ENCODE data around the gene KRR1.
"Not testable (repeated sequence)": the region's sequence is repeated elsewhere in the genome, so short reads cannot be mapped to it uniquely, and the experiment has no call there.

KRR1 gene

DNA sequence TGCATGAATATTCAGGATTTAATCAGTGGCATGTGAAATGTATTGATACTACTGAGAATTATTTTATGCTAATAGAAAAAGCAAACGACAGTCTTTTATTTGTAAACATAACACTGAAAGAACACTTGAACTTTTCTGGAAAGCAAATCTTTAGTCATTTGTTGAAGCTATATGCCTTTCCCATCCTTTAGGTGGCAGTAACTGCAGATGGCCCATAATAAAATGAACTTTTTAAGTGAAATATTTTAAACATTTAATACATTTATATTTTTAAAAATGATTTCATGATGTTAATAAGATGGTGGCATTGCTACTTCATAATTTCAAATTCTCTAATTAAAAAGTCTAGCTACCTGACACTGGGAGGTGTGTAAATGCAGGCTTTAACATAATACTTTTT is 13.9 kb upstream of the KRR1 start:
- DNase-seq (ENCODE audit: low spot score) = no peak

DNA sequence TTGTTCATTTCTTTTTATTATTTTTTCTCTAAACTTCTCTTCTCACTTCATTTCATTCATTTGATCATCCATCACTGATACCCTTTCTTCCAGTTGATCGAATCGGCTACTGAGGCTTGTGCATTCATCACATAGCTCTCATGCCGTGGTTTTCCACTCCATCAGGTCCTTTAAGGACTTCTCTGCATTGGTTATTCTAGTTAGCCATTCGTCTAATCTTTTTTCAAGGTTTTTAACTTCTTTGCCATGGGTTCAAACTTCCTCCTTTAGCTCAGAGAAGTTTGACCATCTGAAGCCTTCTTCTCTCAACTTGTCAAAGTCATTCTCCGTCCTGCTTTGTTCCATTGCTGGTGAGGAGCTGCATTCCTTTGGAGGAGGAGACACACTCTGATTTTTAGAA is 10.7 kb upstream of the KRR1 start:
- not testable (repeated sequence) for DNase-seq (ENCODE audit: low spot score)

DNA sequence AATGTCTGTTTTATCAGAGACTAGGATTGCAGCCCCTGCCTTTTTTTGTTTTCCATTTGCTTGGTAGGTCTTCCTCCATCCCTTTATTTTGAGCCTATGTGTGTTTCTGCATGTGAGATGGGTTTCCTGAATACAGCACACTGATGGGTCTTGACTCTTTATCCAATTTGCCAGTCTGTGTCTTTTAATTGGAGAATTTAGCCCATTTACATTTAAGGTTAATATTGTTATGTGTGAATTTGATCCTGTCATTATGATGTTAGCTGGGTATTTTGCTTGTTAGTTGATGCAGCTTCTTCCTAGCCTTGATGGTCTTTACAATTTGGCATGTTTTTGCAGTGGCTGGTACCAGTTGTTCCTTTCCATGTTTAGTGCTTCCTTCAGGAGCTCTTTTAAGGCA is 9.8 kb upstream of the KRR1 start:
- not testable (repeated sequence) for DNase-seq (ENCODE audit: low spot score)

DNA sequence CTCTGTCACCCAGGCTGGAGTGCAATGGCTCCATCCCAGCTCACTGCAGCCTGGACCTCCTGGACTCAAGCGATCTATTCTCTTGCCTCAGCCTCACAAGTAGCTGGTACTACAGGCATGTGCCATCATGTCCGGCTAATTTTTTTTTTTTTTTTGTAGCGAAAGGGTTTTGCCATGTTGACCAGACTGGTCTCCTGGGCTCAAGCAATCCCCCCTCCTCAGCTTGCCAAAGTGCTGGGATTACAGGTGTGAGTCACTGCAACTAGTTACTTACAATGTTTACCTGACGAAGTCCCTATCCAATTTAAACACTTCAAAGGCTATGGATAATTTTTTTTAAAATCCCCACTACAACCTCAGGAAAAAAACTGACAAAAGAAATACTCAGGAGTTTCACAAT is 1.8 kb downstream of the KRR1 start:
- no peak for DNase-seq (ENCODE audit: low spot score)

DNA sequence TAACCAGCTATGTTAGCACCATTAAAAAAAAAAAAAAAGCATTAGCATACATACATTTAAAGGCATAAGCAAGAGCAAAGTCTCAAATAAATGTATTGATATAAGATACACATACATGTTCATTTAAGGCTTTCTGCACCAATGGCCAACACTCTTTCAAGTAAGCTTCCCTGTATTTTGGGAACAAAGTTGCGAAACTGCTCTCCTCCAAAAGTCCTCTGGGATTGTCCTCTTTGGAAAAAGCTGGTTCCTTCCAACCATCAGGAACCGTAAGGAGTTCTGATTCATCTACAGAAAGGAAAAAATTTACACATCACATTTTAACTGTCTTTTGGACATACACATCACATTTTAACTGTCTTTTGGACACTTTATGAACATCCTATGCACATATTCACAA is 3.2 kb downstream of the KRR1 start:
- DNase-seq (ENCODE audit: low spot score) = no peak

DNA sequence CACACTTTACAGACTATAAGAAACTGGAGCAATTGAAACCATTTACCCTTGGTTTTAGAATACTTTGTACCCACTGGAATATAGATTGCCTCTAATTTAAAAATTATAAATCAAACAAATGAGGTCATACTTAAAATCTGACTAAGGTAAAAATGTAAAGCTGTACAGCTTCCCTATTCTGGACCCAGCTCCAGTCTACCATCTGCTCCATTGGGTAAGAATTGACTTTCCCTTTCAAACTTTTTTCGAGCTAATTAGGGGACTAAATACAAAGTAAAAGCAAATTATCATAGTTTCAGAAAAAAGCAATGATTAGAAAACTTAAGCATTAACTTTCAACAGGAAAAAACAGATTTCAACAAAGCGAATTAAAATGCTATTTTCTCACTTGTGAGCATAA is 4.3 kb downstream of the KRR1 start:
- no peak for DNase-seq (ENCODE audit: low spot score)

DNA sequence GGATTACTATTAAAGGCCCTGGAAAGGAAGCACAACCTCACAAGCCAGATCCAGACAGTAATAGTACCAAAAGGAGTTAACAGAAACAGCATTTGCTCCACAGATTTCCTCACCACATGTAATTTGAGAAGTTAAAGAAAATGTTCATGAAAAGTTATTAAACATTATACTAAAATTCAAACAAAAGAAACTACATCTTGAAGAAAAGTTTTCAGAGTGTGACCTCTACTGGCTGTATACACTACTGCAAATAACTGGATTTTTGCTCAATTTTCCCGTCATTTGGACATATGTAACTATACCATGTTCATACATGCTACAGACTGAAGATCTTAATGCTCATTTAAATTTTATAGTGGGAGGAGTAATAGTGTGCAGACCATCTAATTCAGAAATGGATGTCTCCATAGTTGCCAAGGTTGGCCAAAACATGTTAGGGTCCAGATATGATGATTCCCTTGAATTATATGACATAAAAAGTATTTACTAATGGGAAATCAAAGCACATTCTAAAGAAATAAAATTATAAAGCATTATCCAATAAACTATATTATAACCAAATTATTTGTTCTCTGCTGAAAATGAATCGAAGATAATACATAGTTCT is 5.6 kb downstream of the KRR1 start:
- DNase-seq (ENCODE audit: low spot score) = no peak

DNA sequence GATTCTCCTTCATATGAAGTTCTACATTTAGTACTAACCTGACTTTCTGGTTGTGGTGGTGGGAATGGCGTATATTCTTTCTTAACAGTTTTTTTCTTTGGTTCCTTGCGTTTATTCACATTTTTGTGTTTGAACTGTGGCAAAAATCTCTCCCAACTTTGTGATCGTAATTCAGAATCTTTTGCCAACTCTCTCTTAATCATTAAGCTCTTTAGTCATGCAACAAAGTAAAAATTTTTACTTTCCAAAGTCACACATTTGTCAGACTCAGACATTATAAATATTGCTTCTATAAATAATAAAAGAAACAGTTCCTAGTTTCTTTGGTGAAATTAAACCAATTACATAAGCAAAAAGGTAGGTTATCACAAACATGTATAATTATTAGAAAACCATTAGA is 7.5 kb downstream of the KRR1 start:
- DNase-seq (ENCODE audit: low spot score) = no peak

DNA sequence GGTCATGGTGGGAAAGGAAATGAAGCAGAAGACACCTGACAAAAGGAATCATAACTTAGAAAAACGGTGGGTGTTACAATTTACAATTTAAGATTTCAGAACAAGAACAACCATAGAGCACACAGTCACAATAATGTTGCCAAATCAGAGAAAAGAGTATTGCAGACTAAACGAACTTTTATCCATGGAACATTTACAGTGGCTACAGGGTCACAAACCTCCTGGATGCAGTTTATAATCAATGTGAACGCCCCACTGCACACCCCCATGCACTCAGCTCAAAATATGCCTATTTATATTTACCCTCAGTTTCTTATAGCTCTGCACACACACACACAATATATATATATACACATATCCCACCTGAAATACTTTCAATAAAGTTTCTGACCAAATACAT is 8.0 kb downstream of the KRR1 start:
- no peak for DNase-seq (ENCODE audit: low spot score)

DNA sequence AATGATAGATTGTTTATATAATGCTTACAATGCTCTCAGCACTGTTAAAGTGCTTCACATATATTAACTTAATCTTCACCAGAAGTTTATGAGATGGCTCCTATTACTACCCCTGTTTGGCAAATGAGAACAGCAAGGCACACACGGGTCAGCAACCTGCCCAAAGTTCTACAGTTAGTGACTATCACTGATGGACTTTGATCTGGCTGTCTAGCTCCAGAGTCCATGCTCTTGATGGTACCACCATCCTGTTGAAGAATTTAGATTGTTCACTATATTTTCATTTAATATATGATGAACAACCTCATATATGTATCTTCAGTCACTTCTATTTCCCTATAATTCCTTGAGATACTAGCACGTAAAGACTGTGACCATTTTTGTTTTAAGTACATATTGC is 20.2 kb downstream of the KRR1 start:
- DNase-seq (ENCODE audit: low spot score) = no peak

DNA sequence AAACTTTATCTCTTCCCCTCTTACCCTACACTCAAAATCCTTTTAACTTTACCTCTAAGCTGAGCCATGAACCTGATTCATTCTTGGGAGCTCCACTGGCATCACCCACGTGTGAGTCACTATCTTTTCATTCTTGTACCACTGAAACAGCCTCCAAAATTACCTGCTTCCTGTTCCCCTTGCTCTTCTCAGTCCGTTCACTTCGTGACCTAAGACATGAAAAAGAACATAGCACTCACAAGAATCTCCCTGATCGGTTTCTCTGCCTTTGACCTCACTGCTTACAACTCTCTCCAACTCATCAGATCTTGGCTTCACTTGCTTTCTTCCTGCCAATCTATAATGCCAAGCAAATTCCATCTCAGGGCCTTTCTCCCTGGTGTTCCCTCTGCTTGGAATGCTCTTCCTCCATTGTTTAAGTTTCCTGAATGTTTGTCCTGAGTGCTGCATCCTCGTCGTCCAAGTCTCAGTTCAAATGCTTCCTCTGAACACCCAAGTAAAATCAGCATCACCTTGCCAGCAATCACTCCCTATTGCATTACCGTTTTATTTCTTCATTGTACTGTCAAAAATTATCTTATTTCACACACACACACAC is 21.7 kb downstream of the KRR1 start:
- DNase-seq (ENCODE audit: low spot score) = no peak

DNA sequence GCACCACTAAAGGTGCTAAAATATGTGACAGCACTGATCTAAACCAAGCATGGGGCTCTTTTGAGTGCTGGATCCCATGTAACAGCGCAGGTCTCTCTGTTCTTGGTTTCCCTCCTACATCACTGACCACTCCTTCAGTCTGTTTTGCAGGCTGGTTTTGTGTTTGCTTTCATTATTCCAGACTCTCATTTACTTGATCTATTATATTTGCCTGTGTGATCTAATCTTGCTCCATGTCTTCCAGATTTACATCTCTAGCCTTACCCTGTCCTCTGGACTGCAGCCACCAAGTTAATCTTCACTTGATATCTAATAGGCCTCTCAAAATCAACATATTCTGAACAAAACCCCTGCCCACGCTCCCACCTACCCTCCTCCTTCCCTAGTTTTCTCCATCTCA is 22.2 kb downstream of the KRR1 start:
- DNase-seq (ENCODE audit: low spot score) = no peak

DNA sequence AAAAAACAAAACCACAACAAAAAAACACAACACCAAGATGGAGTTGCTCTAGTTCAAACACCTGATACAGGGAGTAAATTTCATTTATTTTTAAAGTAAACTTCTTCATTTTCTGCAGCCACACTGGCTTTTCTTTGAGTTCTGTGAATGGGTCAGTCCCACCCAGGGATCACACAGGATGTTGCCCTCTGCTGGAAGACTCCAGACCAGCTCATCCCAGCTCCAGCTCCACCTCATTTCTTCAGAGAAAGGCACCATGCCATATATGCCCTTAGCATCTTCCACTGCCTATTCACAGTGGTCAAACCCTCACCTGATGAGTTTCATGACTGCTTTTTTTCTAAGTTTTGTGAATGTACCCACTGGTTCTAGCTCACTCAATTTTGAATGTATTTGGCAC is 22.9 kb downstream of the KRR1 start:
- no peak for DNase-seq (ENCODE audit: low spot score)

DNA sequence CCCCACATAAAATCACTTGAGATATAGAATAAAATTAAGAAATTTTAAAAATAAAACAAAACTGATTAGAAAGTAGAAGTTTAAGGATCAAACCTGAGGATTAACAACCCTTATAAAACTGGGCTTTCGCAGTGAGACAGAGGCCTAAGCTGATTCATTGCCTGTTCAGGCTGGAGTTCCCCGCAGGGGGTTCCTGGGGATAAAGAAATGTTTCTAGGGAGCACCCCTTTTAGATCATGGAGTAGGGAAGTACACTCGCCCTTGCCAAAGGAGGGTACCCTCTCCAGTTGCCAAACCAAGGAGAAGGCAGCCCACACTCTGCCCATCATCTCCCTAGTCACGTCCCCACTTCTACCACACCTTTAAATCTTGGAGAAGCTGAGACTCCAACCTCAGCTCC is 24.1 kb downstream of the KRR1 start:
- no peak for DNase-seq (ENCODE audit: low spot score)

DNA sequence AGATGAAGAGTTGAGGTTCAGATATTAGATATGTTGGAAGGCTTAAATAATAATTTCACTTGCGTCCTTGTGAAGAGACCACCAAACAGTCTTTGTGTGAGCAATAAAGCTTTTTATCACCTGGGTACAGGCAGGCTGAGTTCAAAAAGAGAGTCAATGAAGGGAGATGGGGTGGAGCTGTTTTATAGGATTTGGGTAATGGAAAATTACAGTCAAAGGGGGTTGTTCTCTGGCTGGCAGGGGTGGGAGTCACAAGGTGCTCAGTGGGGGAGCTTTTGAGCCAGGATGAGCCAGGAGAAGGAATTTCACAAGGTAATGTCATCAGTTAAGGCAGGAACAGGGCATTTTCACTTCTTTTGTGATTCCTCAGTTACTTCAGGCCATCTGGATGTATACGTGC is 27.0 kb downstream of the KRR1 start:
- not testable (repeated sequence) for DNase-seq (ENCODE audit: low spot score)

DNA sequence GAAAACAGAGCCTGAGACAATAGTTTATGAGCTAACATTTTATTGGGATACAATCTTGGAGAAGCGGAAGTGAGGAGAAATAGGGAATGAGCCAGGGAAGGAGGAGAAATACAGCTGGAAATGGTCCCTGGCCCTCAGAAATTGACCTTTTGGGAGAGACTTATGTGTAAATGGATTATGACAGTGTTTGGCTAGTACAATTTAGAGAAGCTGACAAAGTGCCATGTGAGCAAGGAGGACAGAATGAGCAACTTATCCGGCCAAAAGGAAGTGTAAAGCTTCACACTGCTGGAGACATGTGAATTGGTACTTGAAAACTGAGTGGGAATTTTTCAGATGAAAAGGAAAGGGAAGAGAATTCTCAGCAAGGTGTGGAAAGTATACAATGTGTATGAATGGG is 28.0 kb downstream of the KRR1 start:
- DNase-seq (ENCODE audit: low spot score) = no peak

DNA sequence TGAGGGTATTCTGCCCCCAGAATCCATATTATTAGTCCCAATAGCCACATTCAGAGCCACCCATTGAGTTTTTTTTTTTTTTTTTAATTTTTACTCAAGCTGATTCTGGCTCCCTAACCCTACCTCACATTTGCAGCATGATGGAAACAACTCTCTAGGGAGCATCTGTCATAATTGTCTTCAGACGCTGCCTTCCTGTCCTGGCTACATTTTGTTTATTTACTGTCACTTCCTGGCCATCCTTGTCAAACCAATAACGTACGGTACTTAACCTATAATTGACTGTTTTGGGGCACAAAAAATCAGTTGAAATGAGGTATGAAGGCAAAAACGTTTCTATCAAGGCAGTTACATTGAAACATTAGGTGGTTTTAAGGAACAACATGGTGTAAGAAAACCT is 28.8 kb downstream of the KRR1 start:
- no peak for DNase-seq (ENCODE audit: low spot score)

DNA sequence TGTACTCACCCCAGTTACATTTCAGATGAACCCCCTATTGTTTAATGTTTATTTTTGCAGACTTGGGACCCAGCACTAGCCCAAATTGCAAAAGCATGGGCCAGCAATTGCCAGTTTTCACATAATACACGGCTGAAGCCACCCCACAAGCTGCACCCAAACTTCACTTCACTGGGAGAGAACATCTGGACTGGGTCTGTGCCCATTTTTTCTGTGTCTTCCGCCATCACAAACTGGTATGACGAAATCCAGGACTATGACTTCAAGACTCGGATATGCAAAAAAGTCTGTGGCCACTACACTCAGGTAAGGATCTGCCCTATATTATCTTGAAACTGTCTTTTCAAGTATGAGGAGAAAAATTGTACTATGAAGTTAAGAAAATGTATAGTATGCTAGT is 29.6 kb downstream of the KRR1 start:
- no peak for DNase-seq (ENCODE audit: low spot score)

DNA sequence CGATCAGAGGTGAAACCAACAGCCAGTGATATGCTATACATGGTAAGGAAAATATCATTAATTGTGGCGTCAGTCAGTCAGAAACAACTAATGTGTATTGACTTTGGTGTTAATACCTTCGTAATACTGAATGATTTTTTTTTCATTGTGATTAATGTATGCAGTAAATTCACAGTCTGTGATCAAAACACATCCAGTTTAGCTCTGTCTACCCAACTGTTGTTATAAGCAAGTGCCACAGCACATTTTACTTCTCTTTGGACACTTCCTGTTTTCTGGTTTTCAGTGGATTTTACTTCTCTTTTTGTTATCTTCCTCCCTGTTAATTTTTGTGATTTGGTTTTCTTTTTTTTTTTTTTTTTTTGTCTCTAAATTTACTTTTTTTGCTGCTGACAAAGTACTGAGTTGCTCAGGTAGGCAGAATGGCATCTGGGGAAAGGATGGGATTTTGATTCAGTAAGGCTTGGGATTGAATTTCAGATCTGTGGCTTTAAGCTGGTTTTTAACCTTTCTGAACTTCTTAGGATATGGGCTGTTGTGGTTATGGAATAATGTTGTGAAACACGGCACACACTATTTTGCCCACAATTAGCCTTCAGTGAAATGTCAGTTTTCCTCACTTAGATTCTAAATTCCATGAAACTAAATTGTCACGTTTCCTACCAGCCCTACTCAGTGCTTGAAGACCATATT is 30.2 kb downstream of the KRR1 start:
- DNase-seq (ENCODE audit: low spot score) = no peak

DNA sequence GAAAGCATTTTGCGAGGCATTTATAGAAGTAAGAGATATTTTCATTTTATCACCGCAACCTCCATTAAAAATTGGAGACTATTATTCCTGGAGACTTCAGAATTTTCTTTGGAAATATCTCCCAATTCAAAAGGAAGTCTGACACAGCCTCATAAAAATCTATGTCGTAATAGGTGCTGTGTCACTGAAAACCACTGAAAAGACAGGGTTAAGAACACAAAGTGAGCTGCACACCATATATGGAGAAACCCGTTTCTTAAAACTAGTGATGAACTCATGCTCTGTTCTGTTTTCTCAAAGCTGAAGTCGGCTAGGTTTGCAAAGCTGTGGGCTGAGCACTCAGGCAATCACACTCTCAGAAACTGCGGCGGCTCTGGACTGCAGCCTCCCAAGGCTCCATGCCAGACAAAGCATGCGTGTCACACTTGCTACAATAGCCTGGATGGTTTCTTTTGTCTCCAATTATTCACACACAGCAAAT is 30.9 kb downstream of the KRR1 start, which contains the start of gene GLIPR1:
Gene GLIPR1, plus strand, starts transcription at position 287 of the 481 bp plus-strand sequence. Its CDS starts 126 bp downstream, at position 413.
- peak; percentile 43 for DNase-seq (ENCODE audit: low spot score)

DNA sequence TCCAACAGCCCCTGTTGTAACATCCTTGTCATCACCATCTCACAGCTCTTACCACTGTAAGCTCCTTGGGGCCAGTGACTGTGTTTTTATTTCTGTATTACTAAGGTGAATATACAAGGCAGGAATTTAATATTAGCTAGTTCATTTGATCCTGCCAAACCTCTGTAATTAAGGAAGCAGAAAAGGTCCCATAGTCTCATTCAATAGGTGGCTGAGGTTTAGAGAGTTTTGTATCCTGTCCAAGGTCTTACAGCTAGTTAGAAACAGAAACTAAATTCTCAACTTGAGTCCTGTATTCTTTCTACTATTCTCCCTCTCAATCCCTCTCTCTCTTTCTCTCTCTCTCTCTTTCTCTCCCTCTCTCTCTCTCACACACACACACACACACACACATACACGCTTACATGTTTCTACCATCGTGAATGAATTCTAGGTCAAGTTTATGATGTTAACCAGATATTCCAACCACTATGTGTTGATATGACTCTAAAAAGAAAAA is 31.4 kb downstream of the KRR1 start:
- no peak for DNase-seq (ENCODE audit: low spot score)

DNA sequence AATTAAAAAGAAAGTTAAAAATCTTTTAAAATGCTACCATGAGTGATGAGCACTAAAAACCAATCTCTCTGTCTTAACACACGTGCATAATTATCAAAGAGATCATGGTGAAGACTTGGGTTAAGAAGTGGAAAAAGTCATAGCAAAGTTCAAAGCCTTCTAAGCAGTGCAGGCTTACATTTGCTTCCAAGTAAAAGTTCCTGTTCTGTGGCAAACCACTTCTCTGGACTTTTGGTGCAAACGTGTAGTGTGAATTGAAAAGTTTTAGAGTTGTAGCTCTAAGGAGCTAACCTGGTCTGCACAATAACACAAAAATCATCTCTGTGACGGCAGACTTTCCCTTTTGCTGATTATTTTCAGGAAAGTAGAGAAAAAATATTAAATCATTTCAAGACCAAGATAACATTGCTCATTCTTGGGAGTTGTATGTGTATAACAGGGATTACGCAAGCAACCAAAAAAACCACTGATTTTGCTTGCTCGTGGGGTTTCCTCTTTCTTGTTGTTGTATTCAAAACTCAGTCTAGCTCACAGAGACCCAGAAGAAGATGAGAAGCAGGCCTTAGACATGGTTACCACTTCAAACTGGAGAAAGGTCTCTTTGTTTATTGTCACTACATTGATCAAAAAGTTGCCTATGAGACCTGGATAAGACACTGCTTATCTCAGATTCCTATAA is 33.2 kb downstream of the KRR1 start:
- DNase-seq (ENCODE audit: low spot score) = peak; percentile 52

DNA sequence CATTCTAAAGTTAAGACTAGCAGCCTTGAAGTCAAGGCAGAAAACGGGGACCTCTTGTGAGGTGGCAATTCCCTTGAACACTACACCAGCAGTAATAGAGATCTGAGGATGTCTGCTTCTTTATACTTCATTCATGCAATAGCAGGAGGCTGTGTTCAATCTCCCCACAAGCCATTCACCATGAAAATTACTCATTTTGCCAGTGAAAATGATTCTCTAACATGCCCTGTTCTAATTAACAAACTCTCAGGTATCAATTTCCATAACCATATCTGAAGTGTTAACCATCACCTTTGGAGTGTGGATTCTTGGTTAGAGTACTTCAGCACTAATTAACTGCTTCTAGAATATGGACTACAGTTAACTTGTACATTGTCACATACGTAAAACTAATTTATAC is 34.3 kb downstream of the KRR1 start:
- no peak for DNase-seq (ENCODE audit: low spot score)
